ENCODE measurements around the gene SYT5. TPM values are rescaled to one million over a fixed set of nuclear protein-coding genes. Genes with fewer than 3 reads are reported as not detected.

SYT5 gene
- total and polyA plus RNA-seq, 10 of the 15 experiments (the other 5 are each of a cell fraction or from before 2014, with no cell fraction given), result 0.04 to 0.79 (median 0.26) TPM; not detected in 7

GRCh38 chr19:55178781-55179599 lies 1.1 kb downstream of the SYT5 start (continued):
- TF ChIP-seq CEBPZ (IDR thresholded peaks at IDR 0.05; ENCODE audit: low read depth, low read length) (no peak), ESRRA (IDR thresholded peaks at IDR 0.05; ENCODE audit: low read length) (0 out of 2 replicates have a peak, but pooled peaks have one; percentile 48), JUNB (IDR thresholded peaks at IDR 0.05) (no peak), STAT1 (conservative IDR thresholded peaks at IDR 0.05) (no peak), IKZF1 (conservative IDR thresholded peaks at IDR 0.05) (peak; percentile 91), CREM (IDR thresholded peaks at IDR 0.05; ENCODE audit: low read depth) (peak; percentile 75), SMAD5 (IDR thresholded peaks at IDR 0.05; ENCODE audit: low read depth) (no peak), TBL1XR1 (IDR thresholded peaks at IDR 0.05; ENCODE audit: low read depth, low read length) (0 out of 2 replicates have a peak, but pooled peaks have one; percentile 11), CHD4 (IDR thresholded peaks at IDR 0.05) (no peak), EED (IDR thresholded peaks at IDR 0.05; ENCODE audit: low read depth) (peak; percentile 59; the same call in 1 of the 2 replicates), SMC3 (IDR thresholded peaks at IDR 0.05; ENCODE audit: borderline replicate concordance, low read length) (no peak), IKZF2 (IDR thresholded peaks at IDR 0.05) (no peak), RELB (IDR thresholded peaks at IDR 0.05; ENCODE audit: low read depth) (no peak), CBX5 (IDR thresholded peaks at IDR 0.05; ENCODE audit: low read depth) (no peak), ZBED1 (IDR thresholded peaks at IDR 0.05; ENCODE audit: borderline replicate concordance) (no peak), TCF3 (IDR thresholded peaks at IDR 0.05; ENCODE audit: borderline replicate concordance, insufficient read depth, low read depth, low read length) (no peak), SMARCA5 (IDR thresholded peaks at IDR 0.05) (no peak), PAX5 (IDR thresholded peaks at IDR 0.05; ENCODE audit: borderline replicate concordance, low read depth, low read length) (no peak), RFX5 (IDR thresholded peaks at IDR 0.05; ENCODE audit: low read depth, low read length) (no peak), KLF5 (IDR thresholded peaks at IDR 0.05; ENCODE audit: partially characterized antibody) (peak; percentile 76), NR2C1 (IDR thresholded peaks at IDR 0.05) (no peak; the same call in 1 of the 2 replicates), MYC (IDR thresholded peaks at IDR 0.05; ENCODE audit: insufficient read depth, insufficient read length, insufficient replicate concordance, low read length, severe bottlenecking) (no peak), NFYA (IDR thresholded peaks at IDR 0.05; ENCODE audit: borderline replicate concordance, low read depth, low read length) (no peak), EGR1 (IDR thresholded peaks at IDR 0.05; ENCODE audit: borderline replicate concordance in 1 of 2, low read depth in 2 of 2, low read length in 2 of 2) (peak in 1 of 2 experiments; percentile 67; a peak in 1 of 3 replicates), RB1 (IDR thresholded peaks at IDR 0.05; ENCODE audit: borderline replicate concordance) (peak; percentile 23; the same call in 1 of the 2 replicates), ELK1 (IDR thresholded peaks at IDR 0.05; ENCODE audit: low read depth, low read length) (no peak; the same call in 1 of the 2 replicates)
